HepG2 (cell line): ENCODE results near the gene NRDE2. TPM values are rescaled to one million over a fixed set of nuclear protein-coding genes. Genes with fewer than 3 reads are reported as not detected.

Source experiments
- CENPBD1 ChIP-seq: sonication (generic); formaldehyde crosslinking; IDR thresholded peaks from 2 replicates; pipeline ENCODE4 v1.8.0; 2022; ENCODE audit warnings: missing genetic modification reagents, low read depth, mild to moderate bottlenecking, borderline replicate concordance
- CREB1 ChIP-seq, 2 experiments: fragments of 450-650 bp in 1 of 2; IDR thresholded peaks; 2 replicates each; pipeline ENCODE4 v1.6.1; 2016 to 2017; ENCODE audit warnings: control low read depth in 1 of 2, mild to moderate bottlenecking in 1 of 2, missing compliant biosample characterization in 1 of 2, missing genetic modification characterization in 1 of 2
- ELF4 ChIP-seq: sonication (generic); formaldehyde crosslinking; IDR thresholded peaks from 2 replicates; pipeline ENCODE4 v1.5.0; 2020; ENCODE audit warnings: missing genetic modification reagents, mild to moderate bottlenecking, moderate library complexity, borderline replicate concordance
- ISX ChIP-seq: sonication (generic); formaldehyde crosslinking; conservative IDR thresholded peaks from 2 replicates; pipeline ENCODE4 v1.5.0; 2020; ENCODE audit warnings: missing genetic modification reagents
- MAX ChIP-seq: IDR thresholded peaks from 2 replicates; pipeline ENCODE4 v1.6.1; 2012; ENCODE audit warnings: inconsistent platforms
- MXD1 ChIP-seq: sonication (generic); formaldehyde crosslinking; IDR thresholded peaks from 2 replicates; pipeline ENCODE4 v1.4.0; 2020; ENCODE audit warnings: mild to moderate bottlenecking, missing genetic modification reagents
- NRL ChIP-seq: sonication (generic); formaldehyde crosslinking; IDR thresholded peaks from 2 replicates; pipeline ENCODE4 v1.5.0; 2020; ENCODE audit warnings: missing genetic modification reagents, mild to moderate bottlenecking, moderate library complexity, borderline replicate concordance
- REST ChIP-seq, 2 experiments: IDR thresholded peaks; 2 replicates each; pipeline ENCODE4 v1.6.1; 2011 to 2012; ENCODE audit warnings: low read length in 2 of 2, borderline replicate concordance in 1 of 2, low read depth in 1 of 2, mild to moderate bottlenecking in 1 of 2, moderate library complexity in 1 of 2
- RXRB ChIP-seq: IDR thresholded peaks from 2 replicates; pipeline ENCODE4 v1.6.1; 2016; ENCODE audit warnings: borderline replicate concordance, missing genetic modification reagents, missing compliant biosample characterization
- SIX1 ChIP-seq: sonication (generic); formaldehyde crosslinking; IDR thresholded peaks from 2 replicates; pipeline ENCODE4 v1.4.0; 2020; ENCODE audit warnings: missing genetic modification reagents, borderline replicate concordance
- SP2 ChIP-seq: sonication (generic); formaldehyde crosslinking; IDR thresholded peaks from 2 replicates; pipeline ENCODE4 v1.5.1; 2020; ENCODE audit warnings: mild to moderate bottlenecking, missing genetic modification reagents
- STAT6 ChIP-seq: sonication (generic); formaldehyde crosslinking; IDR thresholded peaks from 2 replicates; pipeline ENCODE4 v1.4.0; 2020; ENCODE audit warnings: missing genetic modification reagents, mild to moderate bottlenecking, borderline replicate concordance
- TAF1 ChIP-seq: sonication (generic); formaldehyde crosslinking; IDR thresholded peaks from 2 replicates; pipeline ENCODE4 v1.4.0; 2020; ENCODE audit warnings: missing genetic modification reagents
- THAP11 ChIP-seq: IDR thresholded peaks from 2 replicates; pipeline ENCODE4 v1.6.1; 2016; ENCODE audit warnings: missing biosample characterization, missing genetic modification reagents
- ZNF501 ChIP-seq: sonication (generic); formaldehyde crosslinking; IDR thresholded peaks from 2 replicates; pipeline ENCODE4 v1.5.1; 2020; ENCODE audit warnings: mild to moderate bottlenecking, moderate library complexity, missing genetic modification reagents
- ZNF547 ChIP-seq: sonication (generic); formaldehyde crosslinking; IDR thresholded peaks from 2 replicates; pipeline ENCODE4 v1.5.1; 2020; ENCODE audit warnings: mild to moderate bottlenecking, missing genetic modification reagents
- polyA plus RNA-seq, 8 experiments: library from polyadenylated mRNA; depleted of rRNA in 3 of 8; stranded (reverse) in 7 of 8; unstranded in 1 of 8; fragments of >200 nt; fragmentation: Illumina TruSeq in 4 of 8; extraction: Trizol in 4 of 8; gene quantifications; 2 replicates each; pipeline versions ENCODE4 v1.2.1 to v1.2.3, GENCODE V29; 2011 to 2016; ENCODE audit warnings: low read depth in 4 of 8, missing spikeins in 1 of 8, mixed read lengths in 1 of 8; ENCODE audit not compliant: insufficient read depth in 1 of 8
- total RNA-seq, 5 experiments: library from RNA; depleted of rRNA; stranded (reverse); fragments of >200 nt; fragmentation: Illumina TruSeq; extraction: Trizol; gene quantifications; 2 replicates each; pipeline ENCODE4 v1.2.3, GENCODE V29; 2016; ENCODE audit warnings: low read depth in 1 of 5

Gene NRDE2
- total and polyA plus RNA-seq, 2 of the 13 experiments (the other 11 are each of a cell fraction or from before 2014, with no cell fraction given), result 5.6 to 12.5 TPM

GRCh38 chr14:90331497-90332270, at the start of gene NRDE2 (continued):
- peak; percentile 54; the same call in 1 of the 2 replicates for TF ChIP-seq STAT6 (CRISPR knock-in tag)
- TF ChIP-seq SIX1 (CRISPR knock-in tag), result peak; percentile 49; the same call in 1 of the 2 replicates
- peak; percentile 55 for TF ChIP-seq SP2 (CRISPR knock-in tag)
- peak; percentile 70 for TF ChIP-seq TAF1 (CRISPR knock-in tag)
- no peak for TF ChIP-seq MXD1 (CRISPR knock-in tag)
- 0 out of 2 replicates have a peak, but pooled peaks have one; percentile 52 for TF ChIP-seq ZNF547 (CRISPR knock-in tag)
- TF ChIP-seq REST (IDR thresholded peaks at IDR 0.05; ENCODE audit: borderline replicate concordance in 1 of 2, low read depth in 1 of 2, low read length in 2 of 2), result 0 out of 4 replicates have a peak, but pooled peaks of 1 of the 2 experiments have one; percentile 35
- no peak for TF ChIP-seq CENPBD1
- TF ChIP-seq ELF4 (CRISPR knock-in tag), result no peak
- peak; percentile 54; the same call in 1 of the 2 replicates for TF ChIP-seq MAX
- TF ChIP-seq THAP11, result peak; percentile 96
- TF ChIP-seq CREB1 (IDR thresholded peaks at IDR 0.05), result no peak; the same call in 1 of the 2 replicates
- TF ChIP-seq CREB1 (CRISPR knock-in tag; IDR thresholded peaks at IDR 0.05), result peak; percentile 77
- TF ChIP-seq RXRB (CRISPR knock-in tag), result peak; percentile 7; the same call in 1 of the 2 replicates
- TF ChIP-seq ISX (CRISPR knock-in tag), result peak; percentile 67; the same call in 1 of the 2 replicates
- TF ChIP-seq ZNF501 (CRISPR knock-in tag), result peak; percentile 92
- TF ChIP-seq NRL (CRISPR knock-in tag), result peak; percentile 61; the same call in 1 of the 2 replicates
